ENCODE results near the gene UTF1. TPM values are rescaled to one million over a fixed set of nuclear protein-coding genes. Genes with fewer than 3 reads are reported as not detected.

UTF1 gene
- total and polyA plus RNA-seq, 2 of the 8 experiments (the other 6 are each of a cell fraction or from before 2014, with no cell fraction given), result 0.47 to 21.8 TPM

DNA sequence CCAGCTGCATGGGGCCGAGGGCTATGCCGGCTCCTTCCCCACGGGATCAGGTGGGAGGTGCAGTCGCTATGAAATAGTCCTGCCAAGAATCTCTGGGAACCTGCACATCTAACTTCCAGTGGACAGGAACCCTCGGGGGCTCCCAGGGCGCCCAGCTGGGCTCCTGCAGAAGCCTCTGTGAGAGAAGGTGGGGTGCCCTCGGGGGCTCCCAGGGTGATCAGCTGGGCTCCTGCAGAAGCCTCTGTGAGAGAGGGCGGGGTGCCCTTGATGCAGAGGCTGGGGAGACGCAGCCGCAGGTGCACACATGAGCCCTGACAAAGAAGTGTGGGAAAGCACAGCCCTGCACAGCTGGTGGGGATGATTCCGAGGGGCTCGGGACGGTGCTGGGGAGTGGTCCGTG is 13.6 kb downstream of the UTF1 start:
- no peaks in the 10 kb centered on the region for H3K23me2 ChIP-seq (ENCODE audit: low read depth, low read length)
- H3K9ac ChIP-seq (replicated peaks in 1 of 4; ENCODE audit: extremely low read depth in 1 of 4, low read depth in 3 of 4, low read length in 3 of 4), result no peak overlapping the region
- H4K20me1 ChIP-seq (replicated peaks in 1 of 2; ENCODE audit: control insufficient read depth in 1 of 2, insufficient read depth in 2 of 2, low read length in 2 of 2), result peaks cover 0 to 4% of the 10 kb centered on the region in 2 experiments
- H3K18ac ChIP-seq (ENCODE audit: extremely low read depth, low read length), result no peak overlapping the region
- H2BK120ac ChIP-seq (replicated peaks; ENCODE audit: low read depth, low read length), result no peak overlapping the region
- H2BK20ac ChIP-seq (ENCODE audit: low read length), result no peak overlapping the region
- no peaks in the 10 kb centered on the region; a peak in 3 of 8 replicates for H3K36me3 ChIP-seq (ENCODE audit: control insufficient read depth in 2 of 4, insufficient read depth in 4 of 4, low read length in 3 of 4)
- H3K4me1 ChIP-seq (replicated peaks in 1 of 4; ENCODE audit: control insufficient read depth in 3 of 4, insufficient read depth in 4 of 4, low read length in 3 of 4), result peaks cover 3 to 21% (median 9%) of the 10 kb centered on the region in 4 experiments
- H3K14ac ChIP-seq (ENCODE audit: insufficient read length), result no peak overlapping the region
- peaks cover 0 to 8% (median 6%) of the 10 kb centered on the region in 4 experiments; a peak in 6 of 7 replicates for H3K27me3 ChIP-seq (replicated peaks in 1 of 4; ENCODE audit: control insufficient read depth in 3 of 4, extremely low read depth in 1 of 4, insufficient read depth in 3 of 4, low read length in 3 of 4)
- H2AK5ac ChIP-seq (ENCODE audit: low read depth, low read length), result 0 out of 2 replicates have a peak overlapping the region, but pooled peaks have one; percentile 65
- FAIRE-seq (no peak), DNase-seq (ENCODE audit: low read depth in 1 of 2, low spot score in 2 of 2) (no peak)
- no peak overlapping the region for H2AFZ ChIP-seq (ENCODE audit: low read length)
- peak overlapping the region; percentile 3; the same call in 1 of the 2 replicates for H2BK12ac ChIP-seq (ENCODE audit: low read depth, low read length)
- CTCF ChIA-PET (ENCODE audit: partially characterized antibody), result no interaction called here
- POLR2A ChIA-PET (ENCODE audit: partially characterized antibody), result interaction anchor here (1.5 kb wide), 1 partner anchor 12 kb away, joined by 5 read pairs; no protein-coding TSS in a partner anchor
- H3K79me2 ChIP-seq (ENCODE audit: control insufficient read depth in 1 of 2, insufficient read depth in 2 of 2, low read length in 2 of 2), result no peaks in the 10 kb centered on the region
- no peaks in the 10 kb centered on the region for H3K9me3 ChIP-seq (ENCODE audit: insufficient read depth in 2 of 2, low read depth in 1 of 2, low read length in 1 of 2)
- no peak overlapping the region for H4K91ac ChIP-seq (replicated peaks; ENCODE audit: insufficient read length, low read length)
- no peak overlapping the region for H4K5ac ChIP-seq (ENCODE audit: insufficient read length, low read depth, low read length)
- no peak overlapping the region for H3K23ac ChIP-seq (ENCODE audit: insufficient read length)
- no peak overlapping the region for H3K56ac ChIP-seq (replicated peaks; ENCODE audit: insufficient read length, low read depth, low read length)
- no peak overlapping the region for H3K27ac ChIP-seq (ENCODE audit: low read depth, low read length)
- no peak overlapping the region for H3K4me3 ChIP-seq (ENCODE audit: extremely low read depth in 1 of 4, insufficient read depth in 2 of 4, low read depth in 3 of 4, low read length in 4 of 4)
- WGBS, 2 experiments (ENCODE audit: extremely low coverage in 1 of 2, insufficient coverage in 1 of 2, insufficient read length in 1 of 2, insufficient replicate concordance in 2 of 2, low coverage in 1 of 2, low lambda C conversion rate in 2 of 2, missing lambda C conversion rate in 1 of 2), result 80% methylated on average over 14 of the region's 14 CpGs; no CpG with 5 or more reads in 1 of the 2 experiments
- no peak overlapping the region for H3K4me2 ChIP-seq (ENCODE audit: insufficient read depth in 1 of 2, low read depth in 2 of 2, low read length in 2 of 2)
- H4K8ac ChIP-seq (ENCODE audit: extremely low read depth, insufficient read depth, low read length), result no peak overlapping the region
- H2BK5ac ChIP-seq (ENCODE audit: low read depth, low read length), result peak overlapping the region; percentile 12; the same call in 1 of the 2 replicates
- 0 out of 2 replicates have a peak, but pooled peaks cover 2% of the 10 kb centered on the region for H3K79me1 ChIP-seq (ENCODE audit: low read depth, low read length)
- H2BK15ac ChIP-seq (ENCODE audit: low read length), result no peak overlapping the region
- no peak overlapping the region for H3K4ac ChIP-seq (replicated peaks; ENCODE audit: insufficient read length, low read depth, low read length)
- TF ChIP-seq POLR2A (IDR thresholded peaks at IDR 0.05; ENCODE audit: control extremely low read depth in 1 of 2, low read depth in 2 of 2, low read length in 2 of 2) (no peak), CHD1 (IDR thresholded peaks at IDR 0.05; ENCODE audit: low read depth, low read length) (no peak), HDAC6 (IDR thresholded peaks at IDR 0.05; ENCODE audit: low read depth, low read length) (no peak), SP4 (IDR thresholded peaks at IDR 0.05; ENCODE audit: low read length) (no peak), NANOG (IDR thresholded peaks at IDR 0.05; ENCODE audit: insufficient read depth, low read depth, low read length, poor library complexity, severe bottlenecking) (no peak), RAD21 (IDR thresholded peaks at IDR 0.05 in 1 of 2, conservative IDR thresholded peaks at IDR 0.05 in 1 of 2; ENCODE audit: low read depth in 2 of 2, low read length in 2 of 2) (no peak), POU5F1 (IDR thresholded peaks at IDR 0.05; ENCODE audit: low read depth, low read length) (no peak), SUZ12 (IDR thresholded peaks at IDR 0.05; ENCODE audit: low read length) (no peak), BRCA1 (IDR thresholded peaks at IDR 0.05; ENCODE audit: low read depth, low read length) (no peak), CREB1 (IDR thresholded peaks at IDR 0.05) (no peak), GTF2F1 (IDR thresholded peaks at IDR 0.05; ENCODE audit: borderline replicate concordance, low read depth, low read length) (no peak)
- TF ChIP-seq, protein P1, sequence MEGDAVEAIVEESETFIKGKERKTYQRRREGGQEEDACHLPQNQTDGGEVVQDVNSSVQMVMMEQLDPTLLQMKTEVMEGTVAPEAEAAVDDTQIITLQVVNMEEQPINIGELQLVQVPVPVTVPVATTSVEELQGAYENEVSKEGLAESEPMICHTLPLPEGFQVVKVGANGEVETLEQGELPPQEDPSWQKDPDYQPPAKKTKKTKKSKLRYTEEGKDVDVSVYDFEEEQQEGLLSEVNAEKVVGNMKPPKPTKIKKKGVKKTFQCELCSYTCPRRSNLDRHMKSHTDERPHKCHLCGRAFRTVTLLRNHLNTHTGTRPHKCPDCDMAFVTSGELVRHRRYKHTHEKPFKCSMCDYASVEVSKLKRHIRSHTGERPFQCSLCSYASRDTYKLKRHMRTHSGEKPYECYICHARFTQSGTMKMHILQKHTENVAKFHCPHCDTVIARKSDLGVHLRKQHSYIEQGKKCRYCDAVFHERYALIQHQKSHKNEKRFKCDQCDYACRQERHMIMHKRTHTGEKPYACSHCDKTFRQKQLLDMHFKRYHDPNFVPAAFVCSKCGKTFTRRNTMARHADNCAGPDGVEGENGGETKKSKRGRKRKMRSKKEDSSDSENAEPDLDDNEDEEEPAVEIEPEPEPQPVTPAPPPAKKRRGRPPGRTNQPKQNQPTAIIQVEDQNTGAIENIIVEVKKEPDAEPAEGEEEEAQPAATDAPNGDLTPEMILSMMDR (IDR thresholded peaks at IDR 0.05; ENCODE audit: control extremely low read depth in 1 of 3, insufficient read depth in 1 of 3, low read depth in 1 of 3, low read length in 3 of 3), result no peak
